PC-3 (cell line): ENCODE results near the gene PKNOX2. TPM values are rescaled to one million over a fixed set of nuclear protein-coding genes. Genes with fewer than 3 reads are reported as not detected.

ENCODE experiments used
- ATAC-seq: fragments of 200-7000 bp; cut with Tn5 transposase; 2 replicates; pipeline ENCODE4 v1.9.1; 2020; ENCODE audit warnings: mild to moderate bottlenecking, moderate library complexity
- BruUV-seq: library from RNA; stranded (reverse); fragments of 400-500 nt; replicated peaks from 2 replicates; lab custom pipeline; 2021; lab: Mats Ljungman, UMichigan
- CTCF ChIA-PET: fragments of 300-600 bp; sonication (Branson Sonifier 250); formaldehyde crosslinking; loops from one replicate; lab custom pipeline; 2022; ENCODE audit warnings: antibody characterized with exemption; lab: Charles Lee
- POLR2A ChIA-PET: fragments of 300-600 bp; sonication (Branson Sonifier 250); formaldehyde crosslinking; loops from one replicate; lab custom pipeline; 2022; ENCODE audit warnings: antibody characterized with exemption; ENCODE audit not compliant: unreplicated experiment; lab: Charles Lee
- DNase-seq: peaks from one replicate; pipeline ENCODE4 v3.0.0-alpha.2; 2015
- H2AFZ ChIP-seq: fragments of 300-600 bp; sonication (generic); 2 replicates; pipeline ENCODE4 v1.6.0; 2016; ENCODE audit warnings: antibody characterized with exemption, low read length
- H3F3A ChIP-seq: fragments of 300-600 bp; sonication (generic); one replicate; pipeline ENCODE4 v1.6.0; 2017; ENCODE audit warnings: antibody characterized with exemption, low read length, control low read depth, mild to moderate bottlenecking; ENCODE audit not compliant: unreplicated experiment
- H3K27ac ChIP-seq: fragments of 300-600 bp; sonication (generic); 2 replicates; pipeline ENCODE4 v1.5.1; 2016; ENCODE audit warnings: mild to moderate bottlenecking, low read length
- H3K27me3 ChIP-seq: fragments of 300-600 bp; sonication (generic); 2 replicates; pipeline ENCODE4 v1.6.1; 2016; ENCODE audit warnings: low read length, mixed read lengths
- H3K36me3 ChIP-seq: fragments of 300-600 bp; sonication (generic); 2 replicates; pipeline ENCODE4 v1.6.1; 2016; ENCODE audit warnings: low read depth, mixed run types, low read length, mixed read lengths
- H3K4me1 ChIP-seq: fragments of 300-600 bp; sonication (generic); 2 replicates; pipeline ENCODE4 v1.5.1; 2016; ENCODE audit warnings: low read length; ENCODE audit not compliant: insufficient read depth
- H3K4me2 ChIP-seq: fragments of 300-600 bp; sonication (generic); 2 replicates; pipeline ENCODE4 v1.6.0; 2016; ENCODE audit warnings: low read length
- H3K4me3 ChIP-seq: fragments of 300-600 bp; sonication (generic); 2 replicates; pipeline ENCODE4 v1.5.1; 2016; ENCODE audit warnings: mild to moderate bottlenecking, low read length, mixed read lengths
- H3K79me2 ChIP-seq: fragments of 300-600 bp; sonication (generic); 2 replicates; pipeline ENCODE4 v1.6.1; 2017; ENCODE audit warnings: low read length, mixed read lengths
- H3K9ac ChIP-seq: fragments of 300-600 bp; sonication (generic); 2 replicates; pipeline ENCODE4 v1.6.0; 2016; ENCODE audit warnings: mild to moderate bottlenecking, low read length
- H3K9me2 ChIP-seq: fragments of 300-600 bp; sonication (generic); replicated peaks from 2 replicates; pipeline ENCODE4 v1.6.1; 2016; ENCODE audit warnings: mixed run types, low read length, mixed read lengths
- H3K9me3 ChIP-seq: fragments of 300-600 bp; sonication (generic); 2 replicates; pipeline ENCODE4 v1.6.1; 2016; ENCODE audit warnings: low read length, mixed read lengths
- H4K20me1 ChIP-seq: fragments of 300-600 bp; sonication (generic); 2 replicates; pipeline ENCODE4 v1.6.1; 2016; ENCODE audit warnings: low read length, mixed read lengths
- CTCF ChIP-seq: fragments of 300-600 bp; sonication (generic); conservative IDR thresholded peaks from 2 replicates; pipeline ENCODE4 v1.5.1; 2017; ENCODE audit warnings: antibody characterized with exemption, low read depth, mild to moderate bottlenecking, low read length
- EZH2 ChIP-seq: fragments of 300-600 bp; sonication (generic); IDR thresholded peaks from one replicate; pipeline ENCODE4 v1.6.1; 2017; ENCODE audit warnings: antibody characterized with exemption, mild to moderate bottlenecking, low read length; ENCODE audit not compliant: unreplicated experiment
- EZH2phosphoT487 ChIP-seq: fragments of 300-600 bp; sonication (generic); IDR thresholded peaks from 2 replicates; pipeline ENCODE4 v1.6.1; 2018; ENCODE audit warnings: mild to moderate bottlenecking, antibody characterized with exemption, low read length, borderline replicate concordance
- intact Hi-C: fragments of 100-400 bp; cut with micrococcal nuclease; formaldehyde crosslinking; loops from 2 replicates; pipeline ENCODE4 v1.9.0; 2023
- total RNA-seq: library from RNA; depleted of rRNA; stranded (reverse); fragments of >200 nt; gene quantifications from 2 replicates; pipeline ENCODE4 v1.2.3, GENCODE V29; 2014

The PKNOX2 gene
- total RNA-seq, 1 experiment from 2014 or later, result not detected

GRCh38 chr11:125270106-125270505 lies 105.6 kb downstream of the PKNOX2 start:
- no peak overlapping the region for H3K4me2 ChIP-seq
- H3K79me2 ChIP-seq, result no peaks in the 10 kb centered on the region
- H3K27ac ChIP-seq, result no peak overlapping the region
- H2AFZ ChIP-seq, result no peak overlapping the region
- TF ChIP-seq CTCF, result no peak
- no peak for TF ChIP-seq EZH2phosphoT487
- no peak for TF ChIP-seq EZH2
- no peak overlapping the region for H3K9ac ChIP-seq
- H3K4me1 ChIP-seq, result no peaks in the 10 kb centered on the region
- peaks cover 100% of the 10 kb centered on the region for H3K27me3 ChIP-seq
- no peaks in the 10 kb centered on the region for H3K9me3 ChIP-seq
- H4K20me1 ChIP-seq, result no peaks in the 10 kb centered on the region
- H3K9me2 ChIP-seq, result no peaks in the 10 kb centered on the region
- H3K4me3 ChIP-seq, result no peak overlapping the region
- no peaks in the 10 kb centered on the region for H3F3A ChIP-seq
- no TSS peak for BruUV-seq
- ATAC-seq, result no peak
- intact Hi-C loops, result no loop called here
- no peaks in the 10 kb centered on the region for H3K36me3 ChIP-seq
- ChIA-PET POLR2A (no interaction called here), CTCF (no interaction called here)
- no peak for DNase-seq

- ChIA-PET CTCF (no interaction called here), POLR2A (no interaction called here)
- H3K27ac ChIP-seq, result no peak overlapping the region
- no peak overlapping the region for H3K4me2 ChIP-seq
- no peaks in the 10 kb centered on the region for H3K9me3 ChIP-seq
- TF ChIP-seq EZH2phosphoT487, result no peak
- no peak for TF ChIP-seq EZH2
- TF ChIP-seq CTCF, result no peak
- no peak for ATAC-seq
- no peak overlapping the region for H3K4me3 ChIP-seq
- intact Hi-C loops, result no loop called here
- H3K9ac ChIP-seq, result no peak overlapping the region
- H3K4me1 ChIP-seq, result no peaks in the 10 kb centered on the region
- peaks cover 100% of the 10 kb centered on the region for H3K27me3 ChIP-seq
- H4K20me1 ChIP-seq, result no peaks in the 10 kb centered on the region
- DNase-seq, result no peak
- H3K9me2 ChIP-seq, result no peaks in the 10 kb centered on the region
- H2AFZ ChIP-seq, result no peak overlapping the region
- no peaks in the 10 kb centered on the region for H3F3A ChIP-seq
- BruUV-seq, result no TSS peak
- H3K79me2 ChIP-seq, result no peaks in the 10 kb centered on the region
- H3K36me3 ChIP-seq, result no peaks in the 10 kb centered on the region
Measured at GRCh38 chr11:125270711-125271110, 106.2 kb downstream of the PKNOX2 start.

- Histone ChIP-seq H3K36me3 (no peaks in the 10 kb centered on the region), H3K4me1 (no peaks in the 10 kb centered on the region), H3K4me2 (no peak overlapping the region), H3K9ac (no peak overlapping the region), H3K27me3 (peaks cover 100% of the 10 kb centered on the region), H3F3A (no peaks in the 10 kb centered on the region), H4K20me1 (no peaks in the 10 kb centered on the region), H3K9me3 (no peaks in the 10 kb centered on the region), H3K9me2 (no peaks in the 10 kb centered on the region), H3K4me3 (no peak overlapping the region), H2AFZ (no peak overlapping the region), H3K79me2 (no peaks in the 10 kb centered on the region), H3K27ac (no peak overlapping the region)
- intact Hi-C loops, result no loop called here
- ChIA-PET CTCF (no interaction called here), POLR2A (no interaction called here)
- BruUV-seq, result no TSS peak
- TF ChIP-seq EZH2 (no peak), EZH2phosphoT487 (no peak), CTCF (no peak)
- DNase-seq, result no peak
- ATAC-seq, result no peak
Measured at GRCh38 chr11:125271483-125272091, 107.0 kb downstream of the PKNOX2 start.
